GM23338 (cell line): ENCODE results near the gene PRKAG1. TPM values are rescaled to one million over a fixed set of nuclear protein-coding genes. Genes with fewer than 3 reads are reported as not detected.

Source experiments
- ATAC-seq: fragments of 200-7000 bp; cut with Tn5 transposase; 3 replicates; pipeline ENCODE4 v1.9.1; 2020
- DNase-seq: peaks from one replicate; pipeline ENCODE4 v3.0.0-alpha.2; 2015; ENCODE audit warnings: low spot score
- H2AFZ ChIP-seq: fragments of 200-600 bp; sonication (generic); 2 replicates; pipeline ENCODE4 v1.8.0; 2016; ENCODE audit warnings: antibody characterized with exemption, mild to moderate bottlenecking, moderate library complexity
- H3F3A ChIP-seq: fragments of 200-600 bp; sonication (generic); replicated peaks from 2 replicates; pipeline ENCODE4 v1.8.0; 2017; ENCODE audit warnings: antibody characterized with exemption, mixed run types, low read depth
- H3K27ac ChIP-seq: fragments of 200-600 bp; sonication (generic); 2 replicates; pipeline ENCODE4 v1.6.1; 2016; ENCODE audit warnings: low read depth
- H3K27me3 ChIP-seq: fragments of 200-600 bp; sonication (generic); 2 replicates; pipeline ENCODE4 v1.8.0; 2016; ENCODE audit warnings: mild to moderate bottlenecking, mixed run types, moderate library complexity; ENCODE audit not compliant: insufficient read depth
- H3K36me3 ChIP-seq: fragments of 200-600 bp; sonication (generic); 2 replicates; pipeline ENCODE4 v1.8.0; 2016; ENCODE audit warnings: mild to moderate bottlenecking; ENCODE audit not compliant: insufficient read depth
- H3K4me1 ChIP-seq: fragments of 200-600 bp; sonication (generic); 2 replicates; pipeline ENCODE4 v1.8.0; 2016; ENCODE audit warnings: mild to moderate bottlenecking, moderate library complexity; ENCODE audit not compliant: insufficient read depth
- H3K4me2 ChIP-seq: fragments of 200-600 bp; sonication (generic); 2 replicates; pipeline ENCODE4 v1.7.1; 2017; ENCODE audit warnings: mixed run types
- H3K4me3 ChIP-seq: fragments of 200-600 bp; sonication (generic); 2 replicates; pipeline ENCODE4 v1.6.1; 2016; ENCODE audit warnings: mixed run types
- H3K79me2 ChIP-seq: fragments of 200-600 bp; sonication (generic); replicated peaks from 2 replicates; pipeline ENCODE4 v1.8.0; 2017; ENCODE audit warnings: mild to moderate bottlenecking; ENCODE audit not compliant: insufficient read depth
- H3K9me2 ChIP-seq: fragments of 200-600 bp; sonication (generic); 2 replicates; pipeline ENCODE4 v1.8.0; 2017; ENCODE audit not compliant: insufficient read depth
- H4K20me1 ChIP-seq: fragments of 200-600 bp; sonication (generic); replicated peaks from 2 replicates; pipeline ENCODE4 v1.8.0; 2017; ENCODE audit warnings: mild to moderate bottlenecking; ENCODE audit not compliant: insufficient read depth
- H3K27ac Mint-ChIP-seq: 2 replicates; pipeline ENCODE4 v1.8.0; 2020; ENCODE audit warnings: inconsistent platforms, mild to moderate bottlenecking, moderate library complexity, mixed read lengths
- H3K27me3 Mint-ChIP-seq: 3 replicates; pipeline ENCODE4 v1.8.0; 2022; ENCODE audit warnings: low read depth, mild to moderate bottlenecking, moderate library complexity, mixed read lengths, inconsistent platforms; ENCODE audit not compliant: insufficient read depth, poor library complexity
- H3K36me3 Mint-ChIP-seq: 3 replicates; pipeline ENCODE4 v1.8.0; 2021; ENCODE audit warnings: low read depth, mild to moderate bottlenecking, inconsistent platforms, moderate library complexity, mixed read lengths
- H3K4me1 Mint-ChIP-seq: 3 replicates; pipeline ENCODE4 v1.8.0; 2020; ENCODE audit warnings: mild to moderate bottlenecking, inconsistent platforms, mixed read lengths
- H3K4me3 Mint-ChIP-seq: 3 replicates; pipeline ENCODE4 v1.8.0; 2021; ENCODE audit warnings: moderate library complexity, mild to moderate bottlenecking, inconsistent platforms, mixed read lengths
- H3K9me3 Mint-ChIP-seq: 3 replicates; pipeline ENCODE4 v1.8.0; 2020; ENCODE audit warnings: moderate library complexity, mild to moderate bottlenecking, inconsistent platforms, mixed read lengths
- CREB1 ChIP-seq: fragments of 250-450 bp; sonication (Bioruptor Pico); IDR thresholded peaks from 2 replicates; pipeline ENCODE4 v1.5.0; 2020; ENCODE audit warnings: low read depth, mild to moderate bottlenecking, moderate library complexity
- CTCF ChIP-seq, 2 experiments: fragments of 200-600 bp in 1 of 2; sonication (generic) in 1 of 2; conservative IDR thresholded peaks; 2 replicates each; pipeline versions ENCODE4 v1.5.1 to v1.6.1; 2016 to 2017; ENCODE audit warnings: antibody characterized with exemption in 2 of 2, low read depth in 2 of 2, mild to moderate bottlenecking in 2 of 2, moderate library complexity in 1 of 2
- ETS1 ChIP-seq: IDR thresholded peaks from 2 replicates; pipeline ENCODE4 v1.6.1; 2016; ENCODE audit warnings: antibody characterized with exemption
- EZH2 ChIP-seq: fragments of 200-600 bp; sonication (generic); IDR thresholded peaks from one replicate; pipeline ENCODE4 v1.8.0; 2017; ENCODE audit warnings: antibody characterized with exemption, mild to moderate bottlenecking, low read depth; ENCODE audit not compliant: unreplicated experiment
- EZH2phosphoT487 ChIP-seq: fragments of 200-600 bp; sonication (generic); IDR thresholded peaks from one replicate; pipeline ENCODE4 v1.8.1; 2018; ENCODE audit warnings: antibody characterized with exemption; ENCODE audit not compliant: unreplicated experiment
- JUNB ChIP-seq: IDR thresholded peaks from one replicate; pipeline ENCODE4 v1.6.1; 2016; ENCODE audit warnings: antibody characterized with exemption; ENCODE audit not compliant: unreplicated experiment
- NANOG ChIP-seq: IDR thresholded peaks from 2 replicates; pipeline ENCODE4 v1.6.1; 2016; ENCODE audit warnings: antibody characterized with exemption, borderline replicate concordance
- POLR2AphosphoS5 ChIP-seq: IDR thresholded peaks from 2 replicates; pipeline ENCODE4 v1.6.1; 2016; ENCODE audit warnings: antibody characterized with exemption, low read depth
- REST ChIP-seq: IDR thresholded peaks from one replicate; pipeline ENCODE4 v1.6.1; 2018; ENCODE audit warnings: antibody characterized with exemption; ENCODE audit not compliant: unreplicated experiment
- STAT1 ChIP-seq: IDR thresholded peaks from one replicate; pipeline ENCODE4 v1.6.1; 2016; ENCODE audit warnings: antibody characterized with exemption; ENCODE audit not compliant: unreplicated experiment
- ZNF114 ChIP-seq: fragments of 250-450 bp; sonication (Bioruptor Pico); IDR thresholded peaks from 2 replicates; pipeline ENCODE4 v1.5.0; 2020; ENCODE audit warnings: mild to moderate bottlenecking, moderate library complexity
- ZNF331 ChIP-seq: fragments of 250-450 bp; sonication (Bioruptor Pico); IDR thresholded peaks from 2 replicates; pipeline ENCODE4 v1.5.0; 2020; ENCODE audit warnings: low read depth, mild to moderate bottlenecking, moderate library complexity
- ZNF462 ChIP-seq: fragments of 250-450 bp; sonication (Bioruptor Pico); IDR thresholded peaks from 2 replicates; pipeline ENCODE4 v1.5.0; 2020; ENCODE audit warnings: mild to moderate bottlenecking, moderate library complexity
- polyA plus RNA-seq: library from polyadenylated mRNA; unstranded; fragments of >200 nt; fragmentation: Nextera tagmentation; extraction: Ambion mirVana; gene quantifications from 2 replicates; pipeline ENCODE4 v1.2.1, GENCODE V29; 2016
- total RNA-seq: library from RNA; depleted of rRNA; stranded (reverse); fragments of >200 nt; shearing (Covaris generic); gene quantifications from 2 replicates; pipeline ENCODE4 v1.2.3, GENCODE V29; 2014

Gene PRKAG1
- total and polyA plus RNA-seq, 2 experiments from 2014 or later, result 19.9 to 35.4 TPM

- H3K27me3 Mint-ChIP-seq, result peaks cover 10% of the 10 kb centered on the region
- no peaks in the 10 kb centered on the region for H3K9me2 ChIP-seq
- no peak overlapping the region for H3K4me3 ChIP-seq
- no peaks in the 10 kb centered on the region for H3K27me3 ChIP-seq
- H3K4me1 Mint-ChIP-seq, result no peaks in the 10 kb centered on the region; the same call in 2 of the 3 replicates
- no peak overlapping the region for H3K4me2 ChIP-seq
- H3K27ac Mint-ChIP-seq, result no peak overlapping the region
- H3K9me3 Mint-ChIP-seq, result no peaks in the 10 kb centered on the region
- peaks cover 33% of the 10 kb centered on the region for H3K36me3 ChIP-seq
- H3K36me3 Mint-ChIP-seq, result peaks cover 90% of the 10 kb centered on the region
- H3K4me3 Mint-ChIP-seq, result no peak overlapping the region
- peaks cover 20% of the 10 kb centered on the region for H4K20me1 ChIP-seq
- no peaks in the 10 kb centered on the region for H3K4me1 ChIP-seq
- H2AFZ ChIP-seq, result no peak overlapping the region
- DNase-seq (no peak), ATAC-seq (no peak)
- H3K79me2 ChIP-seq, result no peaks in the 10 kb centered on the region
- no peaks in the 10 kb centered on the region for H3F3A ChIP-seq
- H3K27ac ChIP-seq, result no peak overlapping the region
- TF ChIP-seq REST (no peak), JUNB (no peak), ZNF331 (CRISPR knock-in tag) (no peak), EZH2phosphoT487 (no peak), ETS1 (no peak), ZNF114 (CRISPR knock-in tag) (no peak), CTCF (conservative IDR thresholded peaks at IDR 0.05; ENCODE audit: low read depth in 2 of 2) (no peak), STAT1 (no peak), CREB1 (no peak), ZNF462 (CRISPR knock-in tag) (no peak), NANOG (no peak), EZH2 (no peak), POLR2AphosphoS5 (no peak)
Measured at GRCh38 chr12:49041036-49041880, 22.7 kb upstream of the PRKAG1 start.
